Measurements from ENCODE around the gene PRSS36. TPM values are rescaled to one million over a fixed set of nuclear protein-coding genes. Genes with fewer than 3 reads are reported as not detected.

The PRSS36 gene
- total and polyA plus RNA-seq, 9 of the 15 experiments (the other 6 are each of a cell fraction or from before 2014, with no cell fraction given) = 0.09 to 1.2 (median 0.54) TPM; not detected in 2

DNA sequence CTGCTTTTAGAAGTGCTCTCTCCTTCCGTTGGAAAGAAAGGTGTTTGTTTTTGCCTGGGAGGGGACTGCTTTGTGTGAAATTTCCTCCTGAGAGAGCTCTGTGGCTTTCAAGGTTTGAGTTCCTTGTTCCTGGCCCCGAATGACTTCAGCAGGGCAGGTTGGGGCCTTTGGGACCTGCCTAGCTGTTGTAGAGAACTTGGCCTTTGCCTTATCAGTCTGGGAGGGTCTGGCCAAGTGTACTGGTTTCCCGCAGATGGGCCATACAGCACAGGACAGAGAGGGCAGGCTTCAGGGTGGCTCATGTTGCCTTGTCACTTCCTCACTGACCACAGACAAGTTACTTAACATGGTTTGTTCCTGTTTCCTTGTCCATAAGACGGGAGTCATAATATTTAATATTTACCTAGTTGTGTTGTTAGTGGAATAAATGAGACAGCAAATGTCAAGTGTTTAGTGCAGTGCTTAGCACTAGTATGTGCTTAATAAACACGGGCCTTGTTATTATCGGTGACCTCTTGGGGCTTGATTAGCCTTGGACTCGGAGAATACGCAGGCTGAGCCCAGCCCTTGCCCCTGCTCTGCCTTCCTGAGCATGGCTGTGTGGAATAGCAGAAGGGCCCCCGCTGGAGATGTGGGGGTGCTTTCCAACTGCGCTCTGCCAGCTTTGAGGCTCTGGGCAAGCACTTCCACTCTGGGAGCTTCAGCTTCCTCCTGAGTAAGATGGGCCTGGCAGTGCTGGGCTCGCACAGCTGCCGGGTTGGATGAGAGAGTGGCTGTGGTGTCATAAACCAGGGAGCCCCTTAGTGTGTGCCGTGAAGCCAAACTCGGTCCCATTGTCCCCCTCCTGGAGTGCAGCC lies 20.9 kb downstream of the PRSS36 start (continued):
- TF ChIP-seq, protein P1, sequence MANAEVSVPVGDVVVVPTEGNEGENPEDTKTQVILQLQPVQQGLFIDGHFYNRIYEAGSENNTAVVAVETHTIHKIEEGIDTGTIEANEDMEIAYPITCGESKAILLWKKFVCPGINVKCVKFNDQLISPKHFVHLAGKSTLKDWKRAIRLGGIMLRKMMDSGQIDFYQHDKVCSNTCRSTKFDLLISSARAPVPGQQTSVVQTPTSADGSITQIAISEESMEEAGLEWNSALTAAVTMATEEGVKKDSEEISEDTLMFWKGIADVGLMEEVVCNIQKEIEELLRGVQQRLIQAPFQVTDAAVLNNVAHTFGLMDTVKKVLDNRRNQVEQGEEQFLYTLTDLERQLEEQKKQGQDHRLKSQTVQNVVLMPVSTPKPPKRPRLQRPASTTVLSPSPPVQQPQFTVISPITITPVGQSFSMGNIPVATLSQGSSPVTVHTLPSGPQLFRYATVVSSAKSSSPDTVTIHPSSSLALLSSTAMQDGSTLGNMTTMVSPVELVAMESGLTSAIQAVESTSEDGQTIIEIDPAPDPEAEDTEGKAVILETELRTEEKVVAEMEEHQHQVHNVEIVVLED (CRISPR knock-in tag; IDR thresholded peaks at IDR 0.05) = no peak
- no peak for TF ChIP-seq WHSC1 (IDR thresholded peaks at IDR 0.05; ENCODE audit: low read length)
- TF ChIP-seq TRIM24 (IDR thresholded peaks at IDR 0.05) = 0 out of 4 replicates have a peak, but pooled peaks of 1 of the 2 experiments have one; percentile 15
- TF ChIP-seq RBM14 (IDR thresholded peaks at IDR 0.05; ENCODE audit: borderline replicate concordance, insufficient read depth, low read depth, low read length) = no peak
- TF ChIP-seq MTA1 (IDR thresholded peaks at IDR 0.05; ENCODE audit: borderline replicate concordance) = no peak
- no peak for TF ChIP-seq SREBF2 (CRISPR knock-in tag; IDR thresholded peaks at IDR 0.05)
- no peak for TF ChIP-seq NFE2L1 (tag; IDR thresholded peaks at IDR 0.05; ENCODE audit: borderline replicate concordance, low read depth)
- TF ChIP-seq, protein P2, sequence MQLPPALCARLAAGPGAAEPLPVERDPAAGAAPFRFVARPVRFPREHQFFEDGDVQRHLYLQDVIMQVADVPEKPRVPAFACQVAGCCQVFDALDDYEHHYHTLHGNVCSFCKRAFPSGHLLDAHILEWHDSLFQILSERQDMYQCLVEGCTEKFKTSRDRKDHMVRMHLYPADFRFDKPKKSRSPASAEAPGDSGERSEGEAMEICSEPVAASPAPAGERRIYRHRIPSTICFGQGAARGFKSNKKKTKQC (CRISPR knock-in tag; IDR thresholded peaks at IDR 0.05) = no peak
- no peak for TF ChIP-seq XRCC5 (IDR thresholded peaks at IDR 0.05; ENCODE audit: low read depth, low read length)
- TF ChIP-seq, protein P3, sequence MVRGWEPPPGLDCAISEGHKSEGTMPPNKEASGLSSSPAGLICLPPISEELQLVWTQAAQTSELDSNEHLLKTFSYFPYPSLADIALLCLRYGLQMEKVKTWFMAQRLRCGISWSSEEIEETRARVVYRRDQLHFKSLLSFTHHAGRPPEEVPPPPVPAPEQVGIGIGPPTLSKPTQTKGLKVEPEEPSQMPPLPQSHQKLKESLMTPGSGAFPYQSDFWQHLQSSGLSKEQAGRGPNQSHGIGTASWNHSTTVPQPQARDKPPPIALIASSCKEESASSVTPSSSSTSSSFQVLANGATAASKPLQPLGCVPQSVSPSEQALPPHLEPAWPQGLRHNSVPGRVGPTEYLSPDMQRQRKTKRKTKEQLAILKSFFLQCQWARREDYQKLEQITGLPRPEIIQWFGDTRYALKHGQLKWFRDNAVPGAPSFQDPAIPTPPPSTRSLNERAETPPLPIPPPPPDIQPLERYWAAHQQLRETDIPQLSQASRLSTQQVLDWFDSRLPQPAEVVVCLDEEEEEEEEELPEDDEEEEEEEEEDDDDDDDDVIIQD (CRISPR knock-in tag; IDR thresholded peaks at IDR 0.05) = no peak
- TF ChIP-seq SMARCB1 (IDR thresholded peaks at IDR 0.05; ENCODE audit: insufficient read length, low read depth) = no peak
- no peak for TF ChIP-seq PML (IDR thresholded peaks at IDR 0.05; ENCODE audit: low read length)
- TF ChIP-seq FOXK2 (conservative IDR thresholded peaks at IDR 0.05 in 1 of 2, IDR thresholded peaks at IDR 0.05 in 1 of 2; ENCODE audit: low read depth in 2 of 2) = peak; percentile 67 to 72
- TF ChIP-seq ARID3A (IDR thresholded peaks at IDR 0.05; ENCODE audit: borderline replicate concordance, low read depth, low read length) = no peak
- peak; percentile 86 for TF ChIP-seq ZNF57 (CRISPR knock-in tag; IDR thresholded peaks at IDR 0.05)
- no peak for TF ChIP-seq ZBED1 (IDR thresholded peaks at IDR 0.05)
- TF ChIP-seq BACH1 (tag; IDR thresholded peaks at IDR 0.05) = no peak
- no peak for TF ChIP-seq TCF7L2 (IDR thresholded peaks at IDR 0.05; ENCODE audit: low read depth, low read length)
- TF ChIP-seq ZBTB8A (IDR thresholded peaks at IDR 0.05; ENCODE audit: partially characterized antibody) = no peak
- no peak for TF ChIP-seq RBM34 (IDR thresholded peaks at IDR 0.05; ENCODE audit: borderline replicate concordance, insufficient read depth, low read length)
- TF ChIP-seq HDAC6 (IDR thresholded peaks at IDR 0.05; ENCODE audit: low read depth, low read length) = no peak
- TF ChIP-seq ZNF507 (tag; conservative IDR thresholded peaks at IDR 0.05) = no peak

All from K562 (cell line).